SJSA1 (cell line): Measurements from ENCODE around the gene ACACB. TPM values are rescaled to one million over a fixed set of nuclear protein-coding genes. Genes with fewer than 3 reads are reported as not detected.

Source experiments
- DNase-seq, 2 experiments: peaks; one replicate each; pipeline ENCODE4 v3.0.0-alpha.2; 2015 to 2020; ENCODE audit warnings: low spot score in 2 of 2, low read depth in 1 of 2
- H3K27ac ChIP-seq: fragments of 250-450 bp; sonication (Bioruptor Pico); 2 replicates; pipeline ENCODE4 v1.5.1; 2020; ENCODE audit warnings: mild to moderate bottlenecking, moderate library complexity
- H3K27me3 ChIP-seq: fragments of 250-450 bp; sonication (Bioruptor Pico); replicated peaks from 2 replicates; pipeline ENCODE4 v1.5.1; 2020; ENCODE audit warnings: mild to moderate bottlenecking, moderate library complexity
- H3K36me3 ChIP-seq: fragments of 250-450 bp; sonication (Bioruptor Pico); 2 replicates; pipeline ENCODE4 v1.5.1; 2020; ENCODE audit warnings: mild to moderate bottlenecking
- H3K4me1 ChIP-seq: fragments of 250-450 bp; sonication (Bioruptor Pico); replicated peaks from 2 replicates; pipeline ENCODE4 v1.6.1; 2021; ENCODE audit warnings: mild to moderate bottlenecking
- H3K4me3 ChIP-seq: fragments of 250-450 bp; sonication (Bioruptor Pico); 2 replicates; pipeline ENCODE4 v1.5.1; 2020; ENCODE audit warnings: mild to moderate bottlenecking
- H3K9me3 ChIP-seq: fragments of 250-450 bp; sonication (Bioruptor Pico); replicated peaks from 2 replicates; pipeline ENCODE4 v1.5.1; 2020; ENCODE audit warnings: mild to moderate bottlenecking
- total RNA-seq: library from RNA; depleted of rRNA; stranded (reverse); fragments of >200 nt; shearing (Covaris generic); gene quantifications from 2 replicates; pipeline ENCODE4 v1.2.3, GENCODE V29; 2014

ACACB gene
- total RNA-seq, 1 experiment from 2014 or later = 1.2 TPM

- DNase-seq = no peak
- H3K36me3 ChIP-seq = no peaks in the 10 kb centered on the region
- no peak overlapping the region for H3K27ac ChIP-seq
- H3K27me3 ChIP-seq = no peaks in the 10 kb centered on the region
- no peak overlapping the region for H3K4me3 ChIP-seq
- no peaks in the 10 kb centered on the region for H3K9me3 ChIP-seq
- H3K4me1 ChIP-seq = no peaks in the 10 kb centered on the region
Measured at GRCh38 chr12:109182041-109182839, 65.9 kb downstream of the ACACB start.

GRCh38 chr12:109185441-109185840 lies 69.1 kb downstream of the ACACB start:
- Histone ChIP-seq H3K9me3 (no peaks in the 10 kb centered on the region), H3K27me3 (no peaks in the 10 kb centered on the region), H3K27ac (no peak overlapping the region), H3K4me1 (no peaks in the 10 kb centered on the region), H3K36me3 (no peaks in the 10 kb centered on the region), H3K4me3 (no peak overlapping the region)
- DNase-seq = no peak

DNA sequence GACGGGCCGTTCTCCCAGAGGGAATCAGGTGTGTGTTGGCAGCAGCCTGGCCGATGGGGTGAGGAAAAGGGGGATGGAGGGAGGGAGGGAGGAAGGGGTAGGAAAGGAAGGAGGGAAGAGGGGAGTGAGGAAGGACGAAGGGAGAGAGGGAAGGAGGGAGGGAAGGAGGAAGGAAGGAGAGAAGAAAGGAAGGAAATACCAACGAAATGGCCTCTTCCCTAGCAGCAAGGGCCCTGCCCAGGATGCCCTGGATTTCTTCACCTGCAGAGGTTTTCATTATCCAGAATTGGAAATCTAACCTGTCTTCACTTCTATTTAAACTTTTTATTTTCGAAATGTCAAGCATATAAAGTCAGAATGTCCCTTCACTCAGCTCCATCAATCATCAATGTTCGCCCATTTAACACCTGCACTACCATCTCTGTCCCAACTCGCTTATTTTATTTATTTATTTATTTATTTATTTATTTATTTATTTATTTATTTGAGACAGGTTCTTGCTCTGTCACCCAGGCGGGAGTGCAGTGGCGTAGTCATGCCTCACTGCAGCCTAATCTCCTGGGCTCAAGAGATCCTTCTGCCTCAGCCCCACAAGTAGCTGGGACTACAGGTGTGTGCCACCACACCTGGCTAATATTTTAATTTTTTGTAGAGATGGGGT lies 70.7 kb downstream of the ACACB start:
- no peaks in the 10 kb centered on the region for H3K4me1 ChIP-seq
- no peak for DNase-seq
- H3K9me3 ChIP-seq = no peaks in the 10 kb centered on the region
- H3K27ac ChIP-seq = no peak overlapping the region
- no peaks in the 10 kb centered on the region for H3K36me3 ChIP-seq
- H3K4me3 ChIP-seq = no peak overlapping the region
- H3K27me3 ChIP-seq = no peaks in the 10 kb centered on the region

- Histone ChIP-seq H3K36me3 (no peaks in the 10 kb centered on the region), H3K27me3 (no peaks in the 10 kb centered on the region), H3K27ac (no peak overlapping the region), H3K4me1 (no peaks in the 10 kb centered on the region), H3K9me3 (no peaks in the 10 kb centered on the region), H3K4me3 (no peak overlapping the region)
- no peak for DNase-seq
Measured at GRCh38 chr12:109188108-109188712, 71.8 kb downstream of the ACACB start.

- Histone ChIP-seq H3K36me3 (no peaks in the 10 kb centered on the region), H3K4me3 (no peak overlapping the region), H3K4me1 (no peaks in the 10 kb centered on the region), H3K9me3 (no peaks in the 10 kb centered on the region), H3K27ac (no peak overlapping the region), H3K27me3 (no peaks in the 10 kb centered on the region)
- DNase-seq = no peak
Measured at GRCh38 chr12:109189291-109189690, 72.9 kb downstream of the ACACB start.

DNA sequence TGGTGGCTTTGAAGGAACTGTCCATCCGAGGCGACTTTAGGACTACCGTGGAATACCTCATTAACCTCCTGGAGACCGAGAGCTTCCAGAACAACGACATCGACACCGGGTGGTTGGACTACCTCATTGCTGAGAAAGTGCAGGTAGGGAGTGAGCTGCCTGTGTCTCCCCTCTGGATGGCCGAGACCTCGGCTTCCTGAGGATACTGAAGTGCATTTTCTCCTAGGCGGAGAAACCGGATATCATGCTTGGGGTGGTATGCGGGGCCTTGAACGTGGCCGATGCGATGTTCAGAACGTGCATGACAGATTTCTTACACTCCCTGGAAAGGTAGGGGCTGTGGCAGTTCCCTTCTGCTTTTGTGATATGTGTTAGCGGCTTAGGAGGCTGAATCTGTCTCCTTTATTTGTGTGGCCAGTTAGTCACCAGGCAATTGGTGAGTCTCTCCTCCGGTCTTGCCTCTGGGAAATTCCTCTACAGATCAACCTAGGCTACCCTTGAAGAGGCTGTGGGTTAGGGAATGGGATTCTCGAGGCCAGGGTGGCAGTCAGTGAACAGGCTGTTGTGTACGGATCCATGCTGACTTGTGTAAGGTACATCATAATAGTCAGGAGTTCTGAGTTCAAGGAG lies 75.3 kb downstream of the ACACB start:
- no peaks in the 10 kb centered on the region for H3K4me1 ChIP-seq
- H3K9me3 ChIP-seq = no peaks in the 10 kb centered on the region
- H3K27me3 ChIP-seq = no peaks in the 10 kb centered on the region
- no peak overlapping the region for H3K4me3 ChIP-seq
- H3K27ac ChIP-seq = no peak overlapping the region
- DNase-seq = no peak
- no peaks in the 10 kb centered on the region for H3K36me3 ChIP-seq

DNA sequence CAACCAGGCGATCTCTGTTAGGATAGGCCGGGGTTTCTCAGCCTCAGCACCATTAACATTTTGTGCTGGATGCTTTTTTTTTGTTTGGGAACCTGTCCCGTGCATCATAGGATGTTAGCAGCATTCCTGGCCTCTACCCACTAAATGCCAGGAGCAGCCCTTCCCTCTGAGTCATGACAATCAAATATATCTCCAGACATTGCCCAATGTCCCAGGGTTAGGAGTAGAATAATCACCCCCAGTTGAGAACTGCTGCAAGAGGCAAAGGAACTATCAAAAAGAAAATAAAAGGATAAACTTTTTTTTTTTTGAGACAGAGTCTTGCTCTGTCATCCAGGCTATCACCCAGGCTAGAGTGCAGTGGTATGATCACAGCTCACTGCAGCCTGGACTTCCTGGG lies 76.0 kb downstream of the ACACB start:
- DNase-seq = no peak
- no peak overlapping the region for H3K27ac ChIP-seq
- no peak overlapping the region for H3K4me3 ChIP-seq
- H3K36me3 ChIP-seq = no peaks in the 10 kb centered on the region
- no peaks in the 10 kb centered on the region for H3K27me3 ChIP-seq
- no peaks in the 10 kb centered on the region for H3K9me3 ChIP-seq
- no peaks in the 10 kb centered on the region for H3K4me1 ChIP-seq

DNA sequence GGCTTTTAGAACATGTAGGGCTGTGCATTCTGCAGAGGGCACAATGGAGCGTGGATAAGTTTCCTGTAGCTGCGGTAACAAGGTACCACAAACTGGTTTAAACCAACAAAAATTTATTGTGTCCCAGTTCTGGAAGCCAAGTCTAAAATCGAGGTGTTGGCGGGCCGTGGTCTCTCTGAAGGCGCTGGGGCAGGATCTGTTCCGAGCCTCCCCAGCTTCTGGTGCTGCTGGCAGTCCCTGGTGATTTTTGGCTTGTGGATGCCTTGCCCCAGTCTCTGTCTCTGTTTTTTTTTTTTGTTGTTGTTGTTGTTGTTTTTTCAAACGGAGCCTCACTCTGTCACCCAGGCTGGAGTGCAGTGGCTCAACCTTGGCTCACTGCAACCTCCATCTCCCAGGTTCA lies 77.5 kb downstream of the ACACB start:
- Histone ChIP-seq H3K9me3 (no peaks in the 10 kb centered on the region), H3K4me3 (no peak overlapping the region), H3K27me3 (no peaks in the 10 kb centered on the region), H3K4me1 (no peaks in the 10 kb centered on the region), H3K27ac (no peak overlapping the region), H3K36me3 (no peaks in the 10 kb centered on the region)
- DNase-seq = no peak

DNA sequence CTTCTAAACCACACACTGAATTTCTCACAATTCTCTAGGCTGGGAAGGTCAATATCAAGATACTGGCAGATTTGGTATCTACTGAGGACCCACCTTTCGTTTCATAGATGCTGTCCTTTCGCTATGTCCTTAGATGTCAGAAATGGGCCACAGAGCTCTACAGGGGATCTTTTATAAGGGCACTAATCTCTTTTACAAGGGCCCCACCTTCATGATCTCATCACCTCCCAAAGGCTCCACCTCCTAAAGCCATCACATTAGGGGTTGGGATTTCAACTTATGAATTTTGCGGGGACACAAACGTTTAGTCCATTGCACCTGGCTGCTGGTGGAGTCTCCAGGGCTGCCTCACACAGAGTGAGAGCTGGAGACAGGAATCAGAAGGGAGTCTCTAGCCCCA lies 79.9 kb downstream of the ACACB start:
- Histone ChIP-seq H3K9me3 (no peaks in the 10 kb centered on the region), H3K4me1 (no peaks in the 10 kb centered on the region), H3K4me3 (no peak overlapping the region), H3K36me3 (no peaks in the 10 kb centered on the region), H3K27me3 (no peaks in the 10 kb centered on the region), H3K27ac (no peak overlapping the region)
- no peak for DNase-seq

- H3K4me1 ChIP-seq = no peaks in the 10 kb centered on the region
- H3K36me3 ChIP-seq = no peaks in the 10 kb centered on the region
- H3K27ac ChIP-seq = no peak overlapping the region
- no peaks in the 10 kb centered on the region for H3K27me3 ChIP-seq
- no peaks in the 10 kb centered on the region for H3K9me3 ChIP-seq
- DNase-seq = no peak
- no peak overlapping the region for H3K4me3 ChIP-seq
Measured at GRCh38 chr12:109197327-109197726, 80.9 kb downstream of the ACACB start.

DNA sequence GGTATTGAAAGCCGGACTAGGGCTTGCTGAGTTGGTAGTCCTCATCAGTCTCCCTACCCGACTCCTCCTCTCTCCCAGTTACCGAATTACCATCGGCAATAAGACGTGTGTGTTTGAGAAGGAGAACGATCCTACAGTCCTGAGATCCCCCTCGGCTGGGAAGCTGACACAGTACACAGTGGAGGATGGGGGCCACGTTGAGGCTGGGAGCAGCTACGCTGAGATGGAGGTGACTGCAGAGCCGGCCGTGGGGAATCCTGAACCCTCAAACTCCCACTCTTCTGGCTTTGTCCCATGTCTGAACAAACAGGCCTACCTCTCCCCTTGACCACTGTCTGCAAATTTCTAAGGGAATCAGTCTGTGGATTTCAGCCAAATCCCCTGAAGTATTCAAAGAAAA lies 82.9 kb downstream of the ACACB start:
- Histone ChIP-seq H3K27me3 (no peaks in the 10 kb centered on the region), H3K9me3 (no peaks in the 10 kb centered on the region), H3K4me1 (no peaks in the 10 kb centered on the region), H3K36me3 (no peaks in the 10 kb centered on the region), H3K4me3 (no peak overlapping the region), H3K27ac (no peak overlapping the region)
- no peak for DNase-seq

GRCh38 chr12:109200825-109201495 lies 84.6 kb downstream of the ACACB start:
- Histone ChIP-seq H3K4me3 (no peak overlapping the region), H3K27ac (no peak overlapping the region), H3K9me3 (no peaks in the 10 kb centered on the region), H3K36me3 (no peaks in the 10 kb centered on the region), H3K4me1 (no peaks in the 10 kb centered on the region), H3K27me3 (no peaks in the 10 kb centered on the region)
- DNase-seq = no peak

- no peaks in the 10 kb centered on the region for H3K27me3 ChIP-seq
- no peaks in the 10 kb centered on the region for H3K36me3 ChIP-seq
- no peaks in the 10 kb centered on the region for H3K4me1 ChIP-seq
- no peaks in the 10 kb centered on the region for H3K9me3 ChIP-seq
- no peak for DNase-seq
- no peak overlapping the region for H3K4me3 ChIP-seq
- no peak overlapping the region for H3K27ac ChIP-seq
Measured at GRCh38 chr12:109201496-109201885, 85.1 kb downstream of the ACACB start.
